Keratinocyte (primary cell): Measurements from ENCODE around the gene SYT6. TPM values are rescaled to one million over a fixed set of nuclear protein-coding genes. Genes with fewer than 3 reads are reported as not detected.

Experiments
- DNase-seq: peaks from one replicate; pipeline ENCODE4 v3.0.0-alpha.2; 2011; ENCODE audit warnings: low read depth, missing footprints, low spot score
- FAIRE-seq: peaks from 2 replicates; lab custom pipeline; 2011; peaks lifted over from hg19 to GRCh38; lab: Jason Lieb, UNC
- H2AFZ ChIP-seq: 2 replicates; pipeline ENCODE4 v1.6.0; 2012; ENCODE audit warnings: low read length, control low read depth, inconsistent platforms; ENCODE audit not compliant: control insufficient read depth
- H3K27ac ChIP-seq: 2 replicates; pipeline ENCODE4 v1.5.1; 2011; ENCODE audit warnings: low read length; ENCODE audit not compliant: control insufficient read depth, insufficient read depth
- H3K27me3 ChIP-seq: 3 replicates; pipeline ENCODE4 v1.6.0; 2011; ENCODE audit warnings: low read length; ENCODE audit not compliant: control insufficient read depth, insufficient read depth; ENCODE audit errors: extremely low read depth
- H3K36me3 ChIP-seq, 2 experiments: 2 replicates in 1 of 2; 3 replicates in 1 of 2; pipeline ENCODE4 v1.5.1; 2011; ENCODE audit warnings: low read length in 2 of 2, mild to moderate bottlenecking in 1 of 2; ENCODE audit not compliant: control insufficient read depth in 2 of 2, insufficient read depth in 2 of 2; ENCODE audit errors: extremely low read depth in 1 of 2
- H3K4me1 ChIP-seq: 3 replicates; pipeline ENCODE4 v1.5.1; 2011; ENCODE audit warnings: low read length; ENCODE audit not compliant: control insufficient read depth, insufficient read depth; ENCODE audit errors: extremely low read depth
- H3K4me2 ChIP-seq: 3 replicates; pipeline ENCODE4 v1.6.0; 2011; ENCODE audit warnings: low read depth, low read length; ENCODE audit not compliant: control insufficient read depth, insufficient read depth; ENCODE audit errors: extremely low read depth
- H3K4me3 ChIP-seq, 3 experiments: fragments of 200-600 bp in 1 of 3; sonication (generic) in 1 of 3; 2 replicates in 2 of 3; 3 replicates in 1 of 3; pipeline ENCODE4 v1.5.1; 2011 to 2016; ENCODE audit warnings: low read length in 3 of 3, mild to moderate bottlenecking in 3 of 3, control low read depth in 2 of 3, inconsistent platforms in 1 of 3, low read depth in 1 of 3, mixed read lengths in 1 of 3, mixed run types in 1 of 3, moderate library complexity in 1 of 3; ENCODE audit not compliant: control insufficient read depth in 2 of 3, insufficient read depth in 2 of 3; ENCODE audit errors: extremely low read depth in 1 of 3
- H3K79me2 ChIP-seq: 2 replicates; pipeline ENCODE4 v1.6.0; 2012; ENCODE audit warnings: low read length; ENCODE audit not compliant: control insufficient read depth, insufficient read depth
- H3K9ac ChIP-seq: 3 replicates; pipeline ENCODE4 v1.6.0; 2011; ENCODE audit warnings: low read length; ENCODE audit not compliant: control insufficient read depth, insufficient read depth; ENCODE audit errors: extremely low read depth
- H3K9me1 ChIP-seq: 3 replicates; pipeline ENCODE4 v1.6.0; 2011; ENCODE audit warnings: low read length; ENCODE audit not compliant: control insufficient read depth, insufficient read depth; ENCODE audit errors: extremely low read depth
- H3K9me3 ChIP-seq: 2 replicates; pipeline ENCODE4 v1.5.1; 2012; ENCODE audit warnings: low read depth, low read length; ENCODE audit not compliant: control insufficient read depth
- H4K20me1 ChIP-seq: 3 replicates; pipeline ENCODE4 v1.6.0; 2011; ENCODE audit warnings: low read length; ENCODE audit not compliant: control insufficient read depth, insufficient read depth; ENCODE audit errors: extremely low read depth
- CTCF ChIP-seq, 3 experiments: IDR thresholded peaks in 1 of 3; conservative IDR thresholded peaks in 1 of 3; optimal IDR thresholded peaks in 1 of 3; 2 replicates in 2 of 3; 3 replicates in 1 of 3; pipeline versions ENCODE3 to v1.5.1; 2011; ENCODE audit warnings: low read length in 3 of 3, mild to moderate bottlenecking in 3 of 3, moderate library complexity in 2 of 3, control low read depth in 1 of 3, inconsistent platforms in 1 of 3; ENCODE audit not compliant: insufficient read depth in 2 of 3; ENCODE audit errors: extremely low read depth in 1 of 3
- EZH2 ChIP-seq: IDR thresholded peaks from one replicate; pipeline ENCODE4 v1.6.1; 2012; ENCODE audit warnings: inconsistent platforms, mild to moderate bottlenecking, low read length, moderate library complexity
- dilution Hi-C: fragments of 300-500 bp; cut with MboI; formaldehyde crosslinking; loops from one replicate; pipeline ENCODE4 v1.7.0; 2020; ENCODE audit warnings: low sequenced_read_pairs; ENCODE audit not compliant: extremely low pct_ligation_motif_present
- polyA plus RNA-seq, 5 experiments: library from polyadenylated mRNA; depleted of rRNA in 3 of 5; stranded (reverse) in 3 of 5; stranded (forward) in 1 of 5; unstranded in 1 of 5; fragments of >200 nt; gene quantifications; 1 replicate in 1 of 5; 2 replicates in 3 of 5; 3 replicates in 1 of 5; pipeline versions ENCODE4 v1.2.1 to v1.2.3, GENCODE V29; 2011 to 2012; ENCODE audit warnings: missing spikeins in 2 of 5, low read depth in 1 of 5, low replicate concordance in 1 of 5

Gene SYT6
- polyA plus RNA-seq, 1 donor (not counting 4 experiments of a cell fraction or from before 2014, with no cell fraction given), result not detected

GRCh38 chr1:114130213-114130612, 23.5 kb downstream of the SYT6 start:
- no peak for TF ChIP-seq CTCF (optimal IDR thresholded peaks at IDR 0.05 in 1 of 3, IDR thresholded peaks at IDR 0.05 in 1 of 3, conservative IDR thresholded peaks at IDR 0.05 in 1 of 3; ENCODE audit: extremely low read depth in 1 of 3, insufficient read depth in 2 of 3, low read length in 3 of 3)
- TF ChIP-seq EZH2, result no peak

GRCh38 chr1:114128293-114128692, 25.4 kb downstream of the SYT6 start:
- DNase-seq (no peak), FAIRE-seq (no peak)
- no peaks in the 10 kb centered on the region for H3K9me3 ChIP-seq
- H3K27me3 ChIP-seq, result no peaks in the 10 kb centered on the region
- H3K4me1 ChIP-seq, result peaks cover 4% of the 10 kb centered on the region
- no peaks in the 10 kb centered on the region for H4K20me1 ChIP-seq
- H3K9me1 ChIP-seq, result no peaks in the 10 kb centered on the region
- H3K4me2 ChIP-seq, result no peak overlapping the region
- no peak overlapping the region for H3K4me3 ChIP-seq
- no peaks in the 10 kb centered on the region for H3K36me3 ChIP-seq
- no peak overlapping the region for H3K27ac ChIP-seq
- dilution Hi-C loops, result no loop called here
- no peaks in the 10 kb centered on the region for H3K79me2 ChIP-seq
- no peak overlapping the region for H2AFZ ChIP-seq
- H3K9ac ChIP-seq, result no peak overlapping the region
- TF ChIP-seq CTCF (optimal IDR thresholded peaks at IDR 0.05 in 1 of 3, IDR thresholded peaks at IDR 0.05 in 1 of 3, conservative IDR thresholded peaks at IDR 0.05 in 1 of 3; ENCODE audit: extremely low read depth in 1 of 3, insufficient read depth in 2 of 3, low read length in 3 of 3), result no peak
- TF ChIP-seq EZH2, result no peak

More at GRCh38 chr1:114130213-114130612, 23.5 kb downstream of the SYT6 start:
- peaks cover 10% of the 10 kb centered on the region for H3K27me3 ChIP-seq
- no peaks in the 10 kb centered on the region for H3K9me1 ChIP-seq
- no peak for DNase-seq
- no peaks in the 10 kb centered on the region for H3K4me1 ChIP-seq
- no peak overlapping the region for H3K4me3 ChIP-seq
- dilution Hi-C loops, result no loop called here
- H4K20me1 ChIP-seq, result no peaks in the 10 kb centered on the region
- H3K4me2 ChIP-seq, result no peak overlapping the region
- no peak for FAIRE-seq
- H3K79me2 ChIP-seq, result no peaks in the 10 kb centered on the region
- H2AFZ ChIP-seq, result no peak overlapping the region
- no peak overlapping the region for H3K9ac ChIP-seq
- H3K27ac ChIP-seq, result no peak overlapping the region
- no peaks in the 10 kb centered on the region for H3K36me3 ChIP-seq
- no peaks in the 10 kb centered on the region for H3K9me3 ChIP-seq
